H1 (cell line): ENCODE results near the gene GTPBP10. TPM values are rescaled to one million over a fixed set of nuclear protein-coding genes. Genes with fewer than 3 reads are reported as not detected.

ENCODE experiments used
- ATF2 ChIP-seq: IDR thresholded peaks from 2 replicates; pipeline ENCODE4 v1.6.1; 2012; ENCODE audit warnings: low read length, inconsistent platforms
- CBX5 ChIP-seq: fragments of 300-800, 300-1000 bp; sonication (generic); IDR thresholded peaks from 2 replicates; pipeline ENCODE4 v1.7.1; 2016; ENCODE audit warnings: antibody characterized with exemption, low read length, low read depth
- HDAC2 ChIP-seq, 2 experiments: fragments of 300-600 bp in 1 of 2; sonication (generic) in 1 of 2; IDR thresholded peaks; 2 replicates each; pipeline ENCODE4 v1.6.1; 2011 to 2012; ENCODE audit warnings: low read depth in 2 of 2, low read length in 2 of 2, mild to moderate bottlenecking in 2 of 2, moderate library complexity in 2 of 2, borderline replicate concordance in 1 of 2, inconsistent platforms in 1 of 2
- polyA plus RNA-seq, 7 experiments: library from polyadenylated mRNA; depleted of rRNA in 3 of 7; stranded (reverse) in 5 of 7; unstranded in 2 of 7; fragments of >200 nt in 5 of 7; fragments of 200-250 nt in 2 of 7; gene quantifications; 1 replicate in 5 of 7; 2 replicates in 1 of 7; 4 replicates in 1 of 7; pipeline versions ENCODE4 v1.2.1 to v1.2.3, GENCODE V29; 2011 to 2013; ENCODE audit warnings: missing spikeins in 2 of 7, mixed read lengths in 2 of 7
- total RNA-seq: library from RNA; stranded (reverse); fragmentation: NEBNext Ultra II Directional; extraction: Animal tissue kit (Norgen Biotek cat#: 25700); gene quantifications from 2 replicates; pipeline ENCODE4 v1.2.1, GENCODE V29; 2021

GTPBP10 gene
- total and polyA plus RNA-seq, 2 of the 8 experiments (the other 6 are each of a cell fraction or from before 2014, with no cell fraction given), result 4.4 to 21.2 TPM

- no peak for TF ChIP-seq ATF2
- no peak for TF ChIP-seq HDAC2 (IDR thresholded peaks at IDR 0.05; ENCODE audit: borderline replicate concordance in 1 of 2, low read depth in 2 of 2, low read length in 2 of 2)
- TF ChIP-seq CBX5, result no peak
Measured at GRCh38 chr7:90425376-90425775, 78.9 kb downstream of the GTPBP10 start (continued).
